CD8-positive, alpha-beta memory T cell (primary cell): Measurements from ENCODE around the gene AKIRIN2. TPM values are rescaled to one million over a fixed set of nuclear protein-coding genes. Genes with fewer than 3 reads are reported as not detected.

Source experiments
- CTCF ChIA-PET: fragments of 350-600 bp; sonication (Branson Sonifier 250); formaldehyde crosslinking; loops from one replicate; lab custom pipeline; 2021; ENCODE audit warnings: antibody characterized with exemption; lab: Charles Lee
- POLR2A ChIA-PET: fragments of 350-600 bp; sonication (Branson Sonifier 250); formaldehyde crosslinking; loops from one replicate; lab custom pipeline; 2021; ENCODE audit warnings: antibody characterized with exemption; lab: Charles Lee
- DNase-seq, 5 donors: peaks; one replicate each; pipeline versions ENCODE4 v3.0.0 to v3.0.0-alpha.2; 2020 to 2022; ENCODE audit warnings: mixed read lengths in 1 of 5
- H3K27ac ChIP-seq: one replicate; pipeline ENCODE4 v1.7.0; 2013; ENCODE audit warnings: low read depth, mild to moderate bottlenecking, low read length, moderate library complexity
- H3K27me3 ChIP-seq: 2 replicates; pipeline ENCODE4 v1.7.0; 2013; ENCODE audit warnings: low read length, mild to moderate bottlenecking; ENCODE audit not compliant: insufficient read depth, poor library complexity, severe bottlenecking
- H3K36me3 ChIP-seq: 2 replicates; pipeline ENCODE4 v1.7.0; 2013; ENCODE audit warnings: mild to moderate bottlenecking, low read length, moderate library complexity; ENCODE audit not compliant: insufficient read depth
- H3K4me1 ChIP-seq: 2 replicates; pipeline ENCODE4 v1.7.0; 2013; ENCODE audit warnings: mild to moderate bottlenecking, low read length, moderate library complexity; ENCODE audit not compliant: insufficient read depth
- H3K4me3 ChIP-seq: 2 replicates; pipeline ENCODE4 v1.7.0; 2013; ENCODE audit warnings: mild to moderate bottlenecking, low read length
- H3K9me3 ChIP-seq: 2 replicates; pipeline ENCODE4 v1.7.0; 2013; ENCODE audit warnings: mild to moderate bottlenecking, low read length
- H3K27ac Mint-ChIP-seq, 8 donors: one replicate each; pipeline ENCODE4 v1.8.0; 2020 to 2021; ENCODE audit warnings: mixed read lengths in 8 of 8, mild to moderate bottlenecking in 6 of 8, inconsistent platforms in 3 of 8, moderate library complexity in 3 of 8
- H3K27me3 Mint-ChIP-seq, 2 donors: one replicate each; pipeline ENCODE4 v1.8.0; 2020 to 2021; ENCODE audit warnings: mixed read lengths in 2 of 2, mild to moderate bottlenecking in 1 of 2, moderate library complexity in 1 of 2
- H3K36me3 Mint-ChIP-seq, 3 donors: one replicate each; pipeline ENCODE4 v1.8.0; 2020 to 2021; ENCODE audit warnings: mixed read lengths in 3 of 3, inconsistent platforms in 1 of 3, mild to moderate bottlenecking in 1 of 3
- H3K4me1 Mint-ChIP-seq, 3 donors: one replicate each; pipeline ENCODE4 v1.8.0; 2020 to 2021; ENCODE audit warnings: mixed read lengths in 3 of 3, inconsistent platforms in 1 of 3, mild to moderate bottlenecking in 1 of 3
- H3K4me3 Mint-ChIP-seq, 7 donors: one replicate each; pipeline ENCODE4 v1.8.0; 2020 to 2021; ENCODE audit warnings: mixed read lengths in 7 of 7, mild to moderate bottlenecking in 6 of 7, moderate library complexity in 4 of 7, inconsistent platforms in 2 of 7
- H3K9me3 Mint-ChIP-seq, 5 donors: one replicate each; pipeline ENCODE4 v1.8.0; 2020 to 2022; ENCODE audit warnings: mixed read lengths in 5 of 5, mild to moderate bottlenecking in 3 of 5, moderate library complexity in 2 of 5, inconsistent platforms in 1 of 5
- polyA plus RNA-seq: library from polyadenylated mRNA; unstranded; fragments of 300-500 nt; fragmentation: Illumina TruSeq; gene quantifications from one replicate; pipeline ENCODE4 v1.2.3, GENCODE V29; 2021
- total RNA-seq, 2 experiments: library from RNA; stranded (reverse); gene quantifications; one replicate each; pipeline ENCODE4 v1.2.3, GENCODE V29; 2021

The AKIRIN2 gene
- total and polyA plus RNA-seq, 3 experiments from 2014 or later = 47.3 to 55.6 (median 49.3) TPM

GRCh38 chr6:87683890-87684289 lies 18.1 kb downstream of the AKIRIN2 start:
- ChIA-PET POLR2A (interaction anchor here (0.6 kb wide), 1 partner anchor 13 kb away, joined by 5 read pairs; no protein-coding TSS in a partner anchor), CTCF (no interaction called here)
- H3K27ac Mint-ChIP-seq = peak overlapping the region in 6 of 8 donors; percentile 1 to 66 (median 30)
- no peaks in the 10 kb centered on the region for H3K9me3 ChIP-seq
- no peaks in the 10 kb centered on the region for H3K27me3 Mint-ChIP-seq
- H3K36me3 ChIP-seq = no peaks in the 10 kb centered on the region
- peaks cover 14% of the 10 kb centered on the region for H3K4me1 ChIP-seq
- no peaks in the 10 kb centered on the region for H3K9me3 Mint-ChIP-seq
- no peaks in the 10 kb centered on the region for H3K27me3 ChIP-seq
- H3K27ac ChIP-seq = no peak overlapping the region
- H3K4me3 ChIP-seq = no peak overlapping the region
- peaks cover 63 to 93% (median 83%) of the 10 kb centered on the region in 3 donors for H3K4me1 Mint-ChIP-seq
- H3K4me3 Mint-ChIP-seq = peak overlapping the region in 1 of 7 donors; percentile 14
- DNase-seq = no peak
- H3K36me3 Mint-ChIP-seq = peaks cover 4 to 37% (median 5%) of the 10 kb centered on the region in 3 donors

DNA sequence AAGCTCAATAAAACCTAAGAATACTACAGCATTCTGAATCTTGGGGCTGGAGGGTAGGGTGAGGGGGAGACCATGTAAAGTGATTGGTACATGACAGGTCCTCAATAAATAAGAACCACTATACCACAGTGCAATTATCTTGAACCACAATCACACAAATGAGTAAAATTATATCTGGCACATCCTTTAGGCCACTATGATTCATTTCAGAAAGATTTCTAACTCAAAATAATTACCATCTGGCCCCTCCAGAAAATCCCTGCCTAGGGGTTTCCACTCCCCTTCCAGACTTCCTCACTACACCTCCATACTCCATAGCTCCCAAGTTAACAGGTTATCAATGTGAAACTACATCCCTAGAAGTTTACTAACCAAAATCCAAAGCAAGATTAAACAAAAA lies 19.7 kb downstream of the AKIRIN2 start:
- no peaks in the 10 kb centered on the region for H3K9me3 Mint-ChIP-seq
- no peaks in the 10 kb centered on the region for H3K27me3 Mint-ChIP-seq
- no peak overlapping the region for H3K4me3 ChIP-seq
- CTCF ChIA-PET = no interaction called here
- H3K4me1 ChIP-seq = peaks cover 11% of the 10 kb centered on the region
- peaks cover 5 to 46% (median 11%) of the 10 kb centered on the region in 3 donors for H3K36me3 Mint-ChIP-seq
- H3K27me3 ChIP-seq = no peaks in the 10 kb centered on the region
- POLR2A ChIA-PET = no interaction called here
- no peak for DNase-seq
- peak overlapping the region in 3 of 7 donors; percentile 7 to 43 (median 40) for H3K4me3 Mint-ChIP-seq
- H3K9me3 ChIP-seq = no peaks in the 10 kb centered on the region
- H3K4me1 Mint-ChIP-seq = peaks cover 65 to 94% (median 80%) of the 10 kb centered on the region in 3 donors
- peaks cover 6% of the 10 kb centered on the region for H3K36me3 ChIP-seq
- H3K27ac Mint-ChIP-seq = peak overlapping the region; percentile 39 to 95 (median 66)
- no peak overlapping the region for H3K27ac ChIP-seq

- POLR2A ChIA-PET = no interaction called here
- no peaks in the 10 kb centered on the region for H3K9me3 Mint-ChIP-seq
- no peak overlapping the region for H3K4me3 Mint-ChIP-seq
- CTCF ChIA-PET = no interaction called here
- Histone ChIP-seq H3K9me3 (no peaks in the 10 kb centered on the region), H3K4me3 (no peak overlapping the region), H3K36me3 (peaks cover 14% of the 10 kb centered on the region), H3K4me1 (no peaks in the 10 kb centered on the region), H3K27me3 (no peaks in the 10 kb centered on the region), H3K27ac (no peak overlapping the region)
- H3K36me3 Mint-ChIP-seq = peaks cover 0 to 75% (median 25%) of the 10 kb centered on the region in 3 donors
- DNase-seq = no peak
- peaks cover 0 to 2% of the 10 kb centered on the region in 2 donors for H3K27me3 Mint-ChIP-seq
- peak overlapping the region in 1 of 8 donors; percentile 22 for H3K27ac Mint-ChIP-seq
- peaks cover 22 to 37% (median 32%) of the 10 kb centered on the region in 3 donors for H3K4me1 Mint-ChIP-seq
Observed at GRCh38 chr6:87675004-87675681, 26.9 kb downstream of the AKIRIN2 start.

DNA sequence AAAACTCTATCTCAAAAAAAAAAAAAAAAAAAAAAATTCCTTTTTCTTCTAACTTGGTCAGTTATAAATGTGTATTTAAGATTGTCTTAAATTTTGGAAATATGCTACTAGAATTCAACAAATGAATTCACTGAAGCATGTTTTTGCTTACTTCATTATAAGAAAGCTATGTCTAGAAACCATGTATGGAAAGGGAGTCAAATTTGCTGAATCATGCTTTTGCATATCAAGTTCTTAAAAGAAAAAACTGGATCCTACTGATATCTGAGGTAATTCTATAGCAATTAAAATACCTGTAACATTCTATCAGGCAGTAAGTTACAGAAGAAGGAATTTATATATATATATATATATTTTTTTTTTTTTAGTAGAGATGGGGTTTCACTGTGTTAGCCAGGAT lies 27.7 kb downstream of the AKIRIN2 start:
- Histone ChIP-seq H3K9me3 (no peaks in the 10 kb centered on the region), H3K4me1 (no peaks in the 10 kb centered on the region), H3K27ac (no peak overlapping the region), H3K36me3 (peaks cover 14% of the 10 kb centered on the region), H3K4me3 (no peak overlapping the region), H3K27me3 (no peaks in the 10 kb centered on the region)
- peaks cover 0 to 2% of the 10 kb centered on the region in 2 donors for H3K27me3 Mint-ChIP-seq
- peaks cover 0 to 73% (median 25%) of the 10 kb centered on the region in 3 donors for H3K36me3 Mint-ChIP-seq
- peaks cover 21 to 33% (median 30%) of the 10 kb centered on the region in 3 donors for H3K4me1 Mint-ChIP-seq
- ChIA-PET POLR2A (no interaction called here), CTCF (no interaction called here)
- no peak overlapping the region for H3K27ac Mint-ChIP-seq
- no peak for DNase-seq
- H3K4me3 Mint-ChIP-seq = no peak overlapping the region
- H3K9me3 Mint-ChIP-seq = no peaks in the 10 kb centered on the region

GRCh38 chr6:87673237-87673636 lies 28.8 kb downstream of the AKIRIN2 start:
- Histone ChIP-seq H3K27me3 (no peaks in the 10 kb centered on the region), H3K4me1 (no peaks in the 10 kb centered on the region), H3K9me3 (no peaks in the 10 kb centered on the region), H3K36me3 (peaks cover 14% of the 10 kb centered on the region), H3K4me3 (no peak overlapping the region), H3K27ac (no peak overlapping the region)
- CTCF ChIA-PET = no interaction called here
- H3K9me3 Mint-ChIP-seq = no peaks in the 10 kb centered on the region
- no peak overlapping the region for H3K27ac Mint-ChIP-seq
- POLR2A ChIA-PET = no interaction called here
- H3K27me3 Mint-ChIP-seq = peaks cover 0 to 2% of the 10 kb centered on the region in 2 donors
- no peak overlapping the region for H3K4me3 Mint-ChIP-seq
- H3K36me3 Mint-ChIP-seq = peaks cover 0 to 71% (median 25%) of the 10 kb centered on the region in 3 donors
- DNase-seq = no peak
- peaks cover 21 to 29% (median 27%) of the 10 kb centered on the region in 3 donors for H3K4me1 Mint-ChIP-seq

- Mint-ChIP-seq H3K9me3 (no peaks in the 10 kb centered on the region), H3K4me1 (peaks cover 18 to 24% (median 22%) of the 10 kb centered on the region in 3 donors), H3K27me3 (peaks cover 0 to 2% of the 10 kb centered on the region in 2 donors), H3K36me3 (peaks cover 0 to 71% (median 23%) of the 10 kb centered on the region in 3 donors), H3K27ac (peak overlapping the region in 1 of 8 donors; percentile 51), H3K4me3 (no peak overlapping the region)
- Histone ChIP-seq H3K27ac (no peak overlapping the region), H3K9me3 (no peaks in the 10 kb centered on the region), H3K4me1 (no peaks in the 10 kb centered on the region), H3K4me3 (no peak overlapping the region), H3K27me3 (no peaks in the 10 kb centered on the region), H3K36me3 (peaks cover 11% of the 10 kb centered on the region)
- CTCF ChIA-PET = no interaction called here
- DNase-seq = no peak
- POLR2A ChIA-PET = no interaction called here
Observed at GRCh38 chr6:87672641-87673040, 29.4 kb downstream of the AKIRIN2 start.

- no peaks in the 10 kb centered on the region for H3K27me3 ChIP-seq
- peaks cover 15 to 19% (median 18%) of the 10 kb centered on the region in 3 donors for H3K4me1 Mint-ChIP-seq
- H3K36me3 ChIP-seq = peaks cover 8% of the 10 kb centered on the region
- ChIA-PET POLR2A (no interaction called here), CTCF (no interaction called here)
- H3K36me3 Mint-ChIP-seq = peaks cover 2 to 72% (median 26%) of the 10 kb centered on the region in 3 donors
- H3K27me3 Mint-ChIP-seq = peaks cover 0 to 2% of the 10 kb centered on the region in 2 donors
- H3K27ac Mint-ChIP-seq = peak overlapping the region in 7 of 8 donors; percentile 23 to 84 (median 73)
- DNase-seq = no peak
- no peak overlapping the region for H3K4me3 ChIP-seq
- no peak overlapping the region for H3K27ac ChIP-seq
- H3K4me1 ChIP-seq = no peaks in the 10 kb centered on the region
- no peaks in the 10 kb centered on the region for H3K9me3 Mint-ChIP-seq
- H3K9me3 ChIP-seq = no peaks in the 10 kb centered on the region
- H3K4me3 Mint-ChIP-seq = no peak overlapping the region
Observed at GRCh38 chr6:87671555-87672029, 30.4 kb downstream of the AKIRIN2 start.

DNA sequence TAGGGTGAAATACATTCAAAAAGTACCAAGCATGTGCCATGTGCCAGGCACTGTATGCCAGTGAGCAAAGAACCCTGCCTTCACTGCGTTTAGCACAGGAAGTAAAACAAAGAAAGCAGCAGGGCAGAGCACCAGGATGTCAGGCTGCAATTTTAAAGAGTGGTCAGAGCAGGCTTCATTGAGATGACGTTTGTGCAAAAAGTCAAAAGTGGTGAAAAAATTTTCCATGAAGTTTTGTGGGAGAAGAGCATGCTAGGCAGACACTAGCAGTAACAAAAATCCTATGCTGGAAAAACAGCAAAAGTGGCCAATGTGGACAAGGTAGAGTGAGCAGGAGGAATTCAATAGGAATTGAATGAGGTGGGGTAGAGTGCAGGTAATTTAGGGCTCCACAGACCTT lies 31.3 kb downstream of the AKIRIN2 start:
- Histone ChIP-seq H3K9me3 (no peaks in the 10 kb centered on the region), H3K4me3 (no peak overlapping the region), H3K36me3 (peaks cover 8% of the 10 kb centered on the region), H3K4me1 (no peaks in the 10 kb centered on the region), H3K27ac (no peak overlapping the region), H3K27me3 (no peaks in the 10 kb centered on the region)
- no peak for DNase-seq
- Mint-ChIP-seq H3K9me3 (no peaks in the 10 kb centered on the region), H3K27me3 (peaks cover 0 to 2% of the 10 kb centered on the region in 2 donors), H3K36me3 (peaks cover 3 to 66% (median 23%) of the 10 kb centered on the region in 3 donors), H3K27ac (peak overlapping the region in 7 of 8 donors; percentile 3 to 84 (median 73)), H3K4me3 (peak overlapping the region in 1 of 7 donors; percentile 10), H3K4me1 (peaks cover 15 to 19% (median 18%) of the 10 kb centered on the region in 3 donors)
- CTCF ChIA-PET = interaction anchor here (2.3 kb wide), 1 partner anchor 15 kb away, joined by 5 read pairs; no protein-coding TSS in a partner anchor
- POLR2A ChIA-PET = no interaction called here
